Transverse colon (tissue), 4 donors: ENCODE measurements around the gene KRCC1. TPM values are rescaled to one million over a fixed set of nuclear protein-coding genes. Genes with fewer than 3 reads are reported as not detected.

Source experiments
- DNase-seq: peaks from one replicate; pipeline ENCODE4 v3.0.0-alpha.2; 2019
- H3K27ac ChIP-seq, 4 donors: fragments of 200-600 bp; sonication (generic); 2 replicates each; pipeline ENCODE4 v1.5.1; 2016 to 2018; ENCODE audit warnings: inconsistent platforms in 4 of 4
- H3K27me3 ChIP-seq: fragments of 200-600 bp; sonication (generic); 2 replicates; pipeline ENCODE4 v1.5.1; 2017; ENCODE audit warnings: inconsistent platforms
- H3K36me3 ChIP-seq, 4 donors: fragments of 200-600 bp; sonication (generic); 2 replicates each; pipeline ENCODE4 v1.5.1; 2017 to 2019; ENCODE audit warnings: inconsistent platforms in 4 of 4
- H3K4me1 ChIP-seq, 4 donors: fragments of 200-600 bp; sonication (generic); 2 replicates each; pipeline ENCODE4 v1.5.1; 2017 to 2020; ENCODE audit warnings: inconsistent platforms in 4 of 4
- H3K4me3 ChIP-seq, 4 donors: fragments of 200-600 bp; sonication (generic); 1 replicate in 1 of 4; 2 replicates in 3 of 4; pipeline versions ENCODE4 v1.5.1 to v1.6.1; 2017 to 2019; ENCODE audit warnings: inconsistent platforms in 4 of 4
- H3K9me3 ChIP-seq, 2 donors: fragments of 200-600 bp; sonication (generic); 2 replicates each; pipeline ENCODE4 v1.5.1; 2017 to 2019; ENCODE audit warnings: inconsistent platforms in 2 of 2
- EP300 ChIP-seq: sonication (generic); formaldehyde crosslinking; IDR thresholded peaks from one replicate; pipeline ENCODE4 v1.6.1; 2017; ENCODE audit warnings: antibody characterized with exemption, low read depth
- POLR2A ChIP-seq: fragments of 450-650 bp; IDR thresholded peaks from one replicate; pipeline ENCODE4 v1.6.1; 2016; ENCODE audit warnings: antibody characterized with exemption, mild to moderate bottlenecking, moderate library complexity
- POLR2AphosphoS5 ChIP-seq, 3 donors: sonication (generic); formaldehyde crosslinking; IDR thresholded peaks; one replicate each; pipeline ENCODE4 v1.6.1; 2016; ENCODE audit warnings: antibody characterized with exemption in 3 of 3
- WGBS, 2 donors: methylation state at CpG; one replicate each; pipeline ENCODE4 v1.1.5; 2018; ENCODE audit warnings: low coverage in 1 of 2; 5-methylcytosine and 5-hydroxymethylcytosine counted together
- in situ Hi-C, 4 donors: fragments of 200-750 bp; cut with MboI; loops; one replicate each; pipeline versions ENCODE4 v1.15.0 to v1.15.1; 2017; ENCODE audit warnings: low sequenced_read_pairs in 3 of 4, low pct_ligation_motif_present in 1 of 4, low pct_unique_long_range_greater_than_20kb in 1 of 4
- intact Hi-C: fragments of 100-400 bp; cut with DNase I; formaldehyde crosslinking; loops from one replicate; pipeline ENCODE4 v1.15.1; 2023; ENCODE audit warnings: low total_unique reads
- total RNA-seq, 4 donors: library from RNA; depleted of rRNA; stranded (reverse); fragments of >200 nt; gene quantifications; one replicate each; pipeline ENCODE4 v1.1.0, GENCODE V29; 2016
- TF ChIP-seq, protein P1 (sequence below), 5 experiments: fragments of 200-600 bp in 3 of 5; fragments of 450-650 bp in 2 of 5; sonication (generic) in 3 of 5; IDR thresholded peaks; 1 replicate in 2 of 5; 2 replicates in 3 of 5; pipeline ENCODE4 v1.5.1; 2016 to 2017; ENCODE audit warnings: antibody characterized with exemption in 5 of 5, inconsistent platforms in 3 of 5, mild to moderate bottlenecking in 2 of 5, moderate library complexity in 1 of 5

Gene KRCC1
- total RNA-seq, 4 donors from 2014 or later = 12.3 to 40.6 (median 27.6) TPM

DNA sequence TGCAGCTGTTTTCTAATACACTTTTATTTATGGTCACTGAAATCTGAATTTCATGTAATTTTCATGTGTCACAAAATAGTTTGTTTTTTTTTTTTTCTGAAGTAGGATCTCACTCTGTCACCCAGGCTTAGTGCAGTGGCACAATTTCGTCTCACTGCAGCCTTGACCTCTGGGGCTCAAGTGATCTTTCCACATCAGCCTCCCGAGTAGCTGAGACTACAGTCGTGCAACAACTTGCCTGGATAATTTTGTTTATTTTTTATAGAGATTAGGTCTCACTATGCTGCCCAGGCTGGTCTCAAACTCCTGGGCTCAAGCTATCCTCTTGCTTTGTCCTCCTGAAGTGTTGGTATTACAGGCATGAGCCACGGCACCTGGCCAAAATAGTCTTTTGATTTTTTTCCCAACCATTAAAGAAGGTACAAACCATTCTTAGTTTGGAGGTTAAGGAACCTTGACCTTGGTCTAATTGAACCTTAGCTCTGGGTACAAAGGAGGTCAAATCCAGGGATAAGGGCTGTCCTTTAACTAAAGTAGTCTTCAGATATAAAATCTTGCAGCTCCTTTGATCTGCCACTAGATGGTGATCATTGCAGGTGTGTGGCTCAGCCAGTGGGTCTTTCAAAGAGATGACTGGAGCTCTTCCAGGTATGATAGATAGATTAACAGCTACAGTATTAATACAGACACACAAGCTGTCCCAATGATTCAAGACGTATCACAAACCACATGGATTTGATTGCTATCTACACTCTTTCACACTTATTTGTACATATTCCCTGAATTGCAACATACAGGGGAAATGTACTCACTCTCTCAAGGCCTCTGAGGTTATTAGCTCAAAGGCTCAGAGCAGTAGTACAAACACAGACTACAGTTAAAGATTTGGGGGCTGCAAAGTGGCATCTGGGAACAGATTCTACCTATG lies 4.7 kb upstream of the KRCC1 start:
- H3K27ac ChIP-seq = no peak overlapping the region
- DNase-seq = no peak
- intact Hi-C loops (loop anchor here (1.0 kb wide), 1 partner anchor 99 kb away; no protein-coding TSS in a partner anchor), in situ Hi-C loops (loop anchor here (5.0 to 10.0 kb wide), 4 partner anchors 85 to 105 kb away; no protein-coding TSS in a partner anchor)
- no peak overlapping the region for H3K4me3 ChIP-seq
- no peak for TF ChIP-seq POLR2A
- TF ChIP-seq, protein P1, sequence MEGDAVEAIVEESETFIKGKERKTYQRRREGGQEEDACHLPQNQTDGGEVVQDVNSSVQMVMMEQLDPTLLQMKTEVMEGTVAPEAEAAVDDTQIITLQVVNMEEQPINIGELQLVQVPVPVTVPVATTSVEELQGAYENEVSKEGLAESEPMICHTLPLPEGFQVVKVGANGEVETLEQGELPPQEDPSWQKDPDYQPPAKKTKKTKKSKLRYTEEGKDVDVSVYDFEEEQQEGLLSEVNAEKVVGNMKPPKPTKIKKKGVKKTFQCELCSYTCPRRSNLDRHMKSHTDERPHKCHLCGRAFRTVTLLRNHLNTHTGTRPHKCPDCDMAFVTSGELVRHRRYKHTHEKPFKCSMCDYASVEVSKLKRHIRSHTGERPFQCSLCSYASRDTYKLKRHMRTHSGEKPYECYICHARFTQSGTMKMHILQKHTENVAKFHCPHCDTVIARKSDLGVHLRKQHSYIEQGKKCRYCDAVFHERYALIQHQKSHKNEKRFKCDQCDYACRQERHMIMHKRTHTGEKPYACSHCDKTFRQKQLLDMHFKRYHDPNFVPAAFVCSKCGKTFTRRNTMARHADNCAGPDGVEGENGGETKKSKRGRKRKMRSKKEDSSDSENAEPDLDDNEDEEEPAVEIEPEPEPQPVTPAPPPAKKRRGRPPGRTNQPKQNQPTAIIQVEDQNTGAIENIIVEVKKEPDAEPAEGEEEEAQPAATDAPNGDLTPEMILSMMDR (IDR thresholded peaks at IDR 0.05) = peak; percentile 77 to 84 (median 79)
- H3K27me3 ChIP-seq = no peaks in the 10 kb centered on the region
- no peaks in the 10 kb centered on the region for H3K9me3 ChIP-seq
- peaks cover 5 to 14% (median 9%) of the 10 kb centered on the region in 4 donors for H3K4me1 ChIP-seq
- no peaks in the 10 kb centered on the region for H3K36me3 ChIP-seq
- WGBS, 2 donors = 51 to 57% methylated on average over 3 to 5 of the region's 5 CpGs

DNA sequence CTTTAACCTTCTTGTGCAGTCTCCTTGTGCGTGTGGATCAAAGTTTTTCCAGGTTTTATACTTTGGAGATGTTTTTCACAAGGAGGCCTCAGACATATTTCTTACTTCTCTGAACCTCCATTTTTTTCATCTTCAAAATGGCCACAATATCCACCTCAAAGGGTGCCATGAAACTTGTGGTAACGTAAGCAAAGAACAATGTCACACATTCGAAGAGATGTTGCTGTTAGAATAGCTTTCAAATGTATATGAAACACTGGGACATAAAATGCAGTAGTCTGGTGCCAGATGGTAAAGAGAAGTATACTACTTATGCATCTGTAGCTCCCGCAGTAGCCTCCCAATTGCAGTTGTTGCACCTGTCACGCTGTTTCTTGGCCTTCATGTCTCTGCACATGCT lies 2.6 kb upstream of the KRCC1 start:
- no peaks in the 10 kb centered on the region for H3K27me3 ChIP-seq
- H3K36me3 ChIP-seq = no peaks in the 10 kb centered on the region
- in situ Hi-C loops (loop anchor here in 3 of 4 donors (5.0 to 10.0 kb wide), 2 partner anchors 104 to 107 kb away; no protein-coding TSS in a partner anchor), intact Hi-C loops (no loop called here)
- WGBS, 2 donors = 92 to 94% methylated on average over 3 to 5 of the region's 5 CpGs
- TF ChIP-seq POLR2A (no peak), POLR2AphosphoS5 (IDR thresholded peaks at IDR 0.05) (no peak), EP300 (no peak)
- TF ChIP-seq, protein P1 (IDR thresholded peaks at IDR 0.05) = no peak
- no peak for DNase-seq
- peaks cover 11 to 26% (median 24%) of the 10 kb centered on the region in 4 donors for H3K4me1 ChIP-seq
- H3K27ac ChIP-seq = no peak overlapping the region
- H3K4me3 ChIP-seq = no peak overlapping the region
- no peaks in the 10 kb centered on the region for H3K9me3 ChIP-seq

DNA sequence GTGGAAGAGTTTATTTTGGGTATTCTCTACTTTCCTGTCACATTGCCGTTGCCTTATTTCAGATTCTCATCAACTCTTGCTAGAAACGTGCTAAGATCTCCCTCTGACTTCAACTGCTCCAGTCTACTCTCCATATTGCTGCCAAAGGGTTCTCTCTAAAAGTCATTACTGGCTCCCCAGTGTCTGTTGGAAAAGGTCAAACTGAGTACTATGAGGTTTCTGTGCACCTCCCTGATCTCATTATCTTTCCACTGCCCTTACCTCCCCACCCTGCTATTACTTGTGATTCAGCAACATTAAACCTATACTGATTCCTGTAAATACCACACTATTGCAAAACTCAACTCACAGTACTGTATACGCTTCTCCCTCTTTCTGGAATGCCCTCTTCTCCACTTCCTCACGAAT lies 1.9 kb upstream of the KRCC1 start:
- H3K36me3 ChIP-seq = no peaks in the 10 kb centered on the region
- no peak for DNase-seq
- H3K27ac ChIP-seq = peak overlapping the region; percentile 98 to 100 (median 100)
- peaks cover 11 to 34% (median 30%) of the 10 kb centered on the region in 4 donors for H3K4me1 ChIP-seq
- TF ChIP-seq EP300 (no peak), POLR2A (no peak), POLR2AphosphoS5 (IDR thresholded peaks at IDR 0.05) (no peak)
- TF ChIP-seq, protein P1 (IDR thresholded peaks at IDR 0.05) = no peak
- WGBS, 2 donors = 44 to 64% methylated on average over 2 to 4 of the region's 4 CpGs
- intact Hi-C loops (no loop called here), in situ Hi-C loops (loop anchor here in 3 of 4 donors (5.0 to 10.0 kb wide), 2 partner anchors 105 to 107 kb away; no protein-coding TSS in a partner anchor)
- no peaks in the 10 kb centered on the region for H3K27me3 ChIP-seq
- no peaks in the 10 kb centered on the region for H3K9me3 ChIP-seq
- H3K4me3 ChIP-seq = no peak overlapping the region

DNA sequence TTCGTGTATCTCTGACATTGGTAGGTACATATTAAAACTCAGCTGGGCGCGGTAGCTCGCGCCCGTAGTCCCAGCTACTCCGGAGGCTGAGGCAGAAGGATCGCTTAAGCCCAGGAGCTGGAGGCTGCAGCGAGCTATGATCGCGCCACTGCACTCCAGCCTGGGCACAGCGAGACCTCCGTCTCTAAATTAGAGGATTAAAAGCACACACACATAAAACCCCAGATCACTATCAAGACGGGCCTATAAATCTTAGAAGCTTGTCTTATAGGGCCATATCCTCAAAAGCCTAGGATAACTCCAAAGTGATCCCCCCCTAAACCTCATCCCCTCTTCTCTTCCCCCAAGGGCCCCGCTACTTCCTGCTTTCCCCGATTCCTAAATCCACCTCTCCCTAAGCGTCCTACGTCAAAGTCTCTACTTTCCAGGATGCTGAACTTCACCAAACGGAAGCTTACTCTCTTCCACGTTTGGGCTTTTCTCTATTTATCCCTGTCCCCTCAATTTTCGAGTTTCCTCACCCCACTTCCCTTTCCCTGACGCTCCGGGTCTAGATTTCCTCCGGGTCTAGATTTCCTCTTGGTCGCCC lies 707 bp downstream of the KRCC1 start:
- Histone ChIP-seq H3K36me3 (no peaks in the 10 kb centered on the region), H3K4me1 (peaks cover 11 to 38% (median 29%) of the 10 kb centered on the region in 4 donors), H3K27me3 (no peaks in the 10 kb centered on the region), H3K27ac (peak overlapping the region; percentile 98 to 100 (median 100)), H3K4me3 (peak overlapping the region; percentile 82 to 99 (median 97)), H3K9me3 (no peaks in the 10 kb centered on the region)
- WGBS, 2 donors = 2 to 16% methylated on average over 8 to 24 of the region's 25 CpGs
- intact Hi-C loops (no loop called here), in situ Hi-C loops (loop anchor here in 3 of 4 donors (5.0 to 10.0 kb wide), 2 partner anchors 107 to 110 kb away; no protein-coding TSS in a partner anchor)
- no peak for TF ChIP-seq EP300
- no peak for TF ChIP-seq POLR2AphosphoS5 (IDR thresholded peaks at IDR 0.05)
- TF ChIP-seq POLR2A = no peak
- TF ChIP-seq, protein P1 (IDR thresholded peaks at IDR 0.05) = no peak
- DNase-seq = no peak
